Muscle of leg (tissue), 11 donors: ENCODE measurements around the gene ADAR. TPM values are rescaled to one million over a fixed set of nuclear protein-coding genes. Genes with fewer than 3 reads are reported as not detected.

Experiments used
- DNase-seq: peaks from one replicate; pipeline ENCODE4 v3.0.0; 2013
- H3K27ac ChIP-seq: one replicate; pipeline ENCODE4 v1.5.1; 2013; ENCODE audit warnings: mild to moderate bottlenecking, low read length, control low read depth
- H3K27me3 ChIP-seq: one replicate; pipeline ENCODE4 v1.6.1; 2013; ENCODE audit warnings: low read length; ENCODE audit not compliant: control insufficient read depth, insufficient read depth
- H3K36me3 ChIP-seq: one replicate; pipeline ENCODE4 v1.6.1; 2013; ENCODE audit warnings: low read length; ENCODE audit not compliant: control insufficient read depth, insufficient read depth
- H3K4me1 ChIP-seq: one replicate; pipeline ENCODE4 v1.6.1; 2013; ENCODE audit warnings: low read length; ENCODE audit not compliant: control insufficient read depth, insufficient read depth
- H3K4me3 ChIP-seq: one replicate; pipeline ENCODE4 v1.5.1; 2013; ENCODE audit warnings: low read length, control low read depth
- H3K9me3 ChIP-seq: replicated peaks from 2 replicates; pipeline ENCODE4 v1.6.1; 2013; ENCODE audit warnings: low read depth, low read length; ENCODE audit not compliant: control insufficient read depth
- WGBS: methylation state at CpG from one replicate; pipeline ENCODE4 v1.1.5; 2013; ENCODE audit warnings: missing lambda C conversion rate; ENCODE audit not compliant: insufficient coverage; 5-methylcytosine and 5-hydroxymethylcytosine counted together
- polyA plus RNA-seq, 8 donors: library from polyadenylated mRNA; unstranded; fragments of 120-200 nt; gene quantifications; one replicate each; pipeline versions ENCODE4 v1.2.1 to v1.2.3, GENCODE V29; 2013; ENCODE audit warnings: inconsistent platforms in 1 of 8, low replicate concordance in 1 of 8; ENCODE audit not compliant: insufficient read length in 8 of 8, insufficient read depth in 1 of 8
- total RNA-seq: library from RNA; stranded (reverse); fragments of 120-200 nt; gene quantifications from one replicate; pipeline ENCODE4 v1.2.4, GENCODE V29; 2013

The ADAR gene
- total and polyA plus RNA-seq, 9 donors: 38.6 to 71.9 (median 52.6) TPM

DNA sequence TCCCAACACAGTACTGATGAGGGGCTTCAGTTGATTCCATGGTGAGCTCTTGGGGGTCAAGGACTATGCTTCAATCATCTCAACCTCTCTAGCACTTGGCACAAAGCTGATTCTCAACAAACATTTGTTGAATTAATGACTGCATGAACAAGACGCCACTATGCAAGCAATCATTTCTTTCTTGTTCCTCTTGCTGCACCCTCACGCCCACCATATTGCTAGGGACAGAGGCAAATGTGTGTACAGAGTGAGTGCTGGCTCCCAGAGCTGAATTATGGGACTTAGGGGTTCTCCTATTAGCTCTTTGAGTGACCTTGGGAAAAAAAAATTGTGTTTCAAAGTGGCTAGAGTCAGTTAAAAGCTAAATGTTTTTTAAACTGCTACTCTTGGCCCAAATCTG, 2.5 kb downstream of the ADAR start:
- Histone ChIP-seq H3K36me3 (peaks cover 44% of the 10 kb centered on the region), H3K27me3 (no peaks in the 10 kb centered on the region), H3K4me3 (no peak overlapping the region), H3K4me1 (peaks cover 24% of the 10 kb centered on the region), H3K27ac (no peak overlapping the region), H3K9me3 (no peaks in the 10 kb centered on the region)
- no CpG with 5 or more reads among the region's 2 CpGs for WGBS
- no peak for DNase-seq

DNA sequence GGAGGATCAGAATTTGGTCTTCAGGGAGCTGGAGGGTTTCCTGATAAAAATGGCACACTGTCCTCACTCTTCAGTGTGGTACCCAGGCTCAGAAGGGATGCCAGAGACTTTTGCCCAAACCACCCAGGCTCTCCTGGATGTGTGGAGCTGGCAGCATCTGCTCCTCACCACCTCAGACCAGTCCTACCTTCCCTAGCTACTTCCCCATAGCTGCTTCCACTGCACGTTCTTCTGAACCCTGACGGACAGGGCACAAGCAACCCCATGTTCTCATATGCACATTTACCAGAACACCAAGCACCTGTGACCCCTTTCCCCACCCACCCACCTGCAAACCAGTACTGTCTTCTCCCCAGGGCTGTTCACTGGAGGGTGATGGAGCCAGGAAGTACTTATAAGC, 4.7 kb downstream of the ADAR start:
- 54% methylated on average over 2 of the region's 2 CpGs for WGBS

DNA sequence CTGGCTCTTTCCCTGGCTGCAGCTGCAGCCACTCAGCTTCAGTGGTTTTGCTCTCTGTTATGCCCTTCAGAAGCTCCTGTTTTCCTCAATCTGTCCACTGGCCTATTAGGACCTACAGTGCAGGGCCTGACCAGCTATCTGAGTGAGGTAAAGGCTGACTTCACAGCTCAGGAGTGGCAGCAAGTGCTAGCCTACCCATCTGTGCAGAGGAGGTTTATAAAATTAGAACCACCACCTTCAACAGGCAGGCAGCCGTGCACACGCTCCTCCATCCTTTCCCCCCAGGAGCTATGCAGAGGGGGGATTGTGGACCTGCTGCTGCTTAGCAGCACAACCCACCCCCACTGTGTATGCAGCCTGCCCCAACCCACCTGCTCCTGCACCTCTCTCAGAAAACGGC, 8.3 kb downstream of the ADAR start:
- H3K4me1 ChIP-seq: peaks cover 3% of the 10 kb centered on the region
- H3K27ac ChIP-seq: no peak overlapping the region
- H3K36me3 ChIP-seq: peaks cover 88% of the 10 kb centered on the region
- DNase-seq: no peak
- no peak overlapping the region for H3K4me3 ChIP-seq
- WGBS: no CpG with 5 or more reads among the region's 3 CpGs
- H3K27me3 ChIP-seq: no peaks in the 10 kb centered on the region
- no peaks in the 10 kb centered on the region for H3K9me3 ChIP-seq

More for the DNA sequence above, 4.7 kb downstream of the ADAR start:
- Histone ChIP-seq H3K27ac (no peak overlapping the region), H3K4me3 (no peak overlapping the region), H3K9me3 (no peaks in the 10 kb centered on the region), H3K4me1 (peaks cover 20% of the 10 kb centered on the region), H3K27me3 (no peaks in the 10 kb centered on the region), H3K36me3 (peaks cover 63% of the 10 kb centered on the region)
- no peak for DNase-seq

DNA sequence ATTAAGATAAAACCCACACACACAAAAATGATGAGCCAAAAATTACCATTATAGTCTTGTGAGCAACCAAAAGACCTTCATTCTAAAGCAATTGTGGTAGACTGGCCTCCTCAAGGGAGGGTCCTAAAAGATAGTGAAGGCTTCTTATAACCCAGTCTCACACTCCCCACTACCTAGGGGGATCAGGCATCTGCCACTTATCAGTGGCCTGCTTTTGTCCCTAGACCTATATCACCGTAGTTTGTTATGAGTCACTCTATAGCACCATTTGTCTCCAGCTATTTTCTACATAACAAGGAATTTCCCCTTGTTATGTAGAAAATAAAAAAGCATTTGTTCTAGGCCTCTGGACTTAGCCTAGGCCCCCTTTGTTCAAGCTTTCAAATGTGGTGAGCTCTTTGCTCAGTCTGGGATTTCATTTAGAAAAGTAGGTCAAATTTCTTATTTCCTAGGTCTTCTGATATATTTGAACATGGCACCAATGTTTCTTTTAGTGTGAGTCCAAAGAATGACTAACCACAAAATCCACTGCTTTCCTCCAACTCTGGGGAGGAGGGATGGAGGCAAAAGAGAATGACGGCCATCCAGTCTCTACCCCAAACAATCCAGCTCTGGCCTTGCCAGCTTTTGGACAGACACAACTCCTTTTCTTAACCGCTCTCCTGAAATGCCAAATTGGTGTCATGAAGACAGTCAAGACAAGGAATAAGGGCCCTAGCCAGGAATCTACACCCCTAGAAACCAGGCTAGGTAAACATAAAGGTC, 8.9 kb downstream of the ADAR start:
- Histone ChIP-seq H3K4me3 (no peak overlapping the region), H3K9me3 (no peaks in the 10 kb centered on the region), H3K27ac (no peak overlapping the region), H3K4me1 (peaks cover 3% of the 10 kb centered on the region), H3K36me3 (peaks cover 89% of the 10 kb centered on the region), H3K27me3 (no peaks in the 10 kb centered on the region)
- no CpG with 5 or more reads among the region's 3 CpGs for WGBS
- DNase-seq: no peak

DNA sequence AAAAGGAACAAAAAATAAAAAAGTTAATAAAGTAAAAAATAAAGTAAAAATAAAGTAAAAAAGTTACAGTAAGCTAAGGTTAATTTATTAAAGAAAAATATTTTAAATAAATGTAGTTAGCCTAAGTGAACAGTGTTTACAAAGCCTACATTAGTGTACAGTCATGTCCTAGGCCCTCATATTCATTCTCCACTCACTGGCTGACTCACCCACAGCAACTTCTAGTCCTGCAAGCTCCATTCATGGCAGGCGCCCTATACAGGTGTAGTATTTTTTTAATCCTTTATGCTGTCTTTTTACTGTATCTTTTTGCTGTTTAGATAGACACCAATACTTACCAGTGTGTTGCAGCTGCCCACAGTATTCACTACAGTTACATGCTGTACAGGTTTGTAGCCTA, 12.4 kb downstream of the ADAR start:
- H3K36me3 ChIP-seq: peaks cover 87% of the 10 kb centered on the region
- H3K27me3 ChIP-seq: no peaks in the 10 kb centered on the region
- WGBS: no CpG with 5 or more reads among the region's 1 CpG
- no peaks in the 10 kb centered on the region for H3K9me3 ChIP-seq
- no peak overlapping the region for H3K27ac ChIP-seq
- no peak for DNase-seq
- no peak overlapping the region for H3K4me3 ChIP-seq
- no peaks in the 10 kb centered on the region for H3K4me1 ChIP-seq

DNA sequence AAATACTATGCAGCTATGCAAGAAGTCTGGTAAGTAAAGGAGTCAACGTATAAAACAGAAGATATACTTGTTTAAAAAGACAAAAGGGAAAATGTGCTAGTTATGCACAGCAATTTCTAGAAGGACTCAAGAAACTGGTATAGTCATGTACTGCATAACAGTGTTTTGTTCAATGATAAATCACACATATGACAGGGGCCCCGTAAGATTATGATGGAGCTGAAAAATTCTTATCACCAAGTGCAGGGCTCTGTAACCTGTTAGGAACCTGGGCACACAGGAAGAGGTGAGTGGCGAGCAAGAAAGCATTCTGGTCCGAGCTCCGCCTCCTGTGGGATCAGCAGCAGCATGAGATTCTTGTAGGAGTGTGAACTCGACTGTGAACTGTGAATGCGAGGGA, 13.2 kb downstream of the ADAR start:
- 71% methylated on average over 1 of the region's 7 CpGs for WGBS
- DNase-seq: no peak
- Histone ChIP-seq H3K4me3 (no peak overlapping the region), H3K27me3 (no peaks in the 10 kb centered on the region), H3K4me1 (no peaks in the 10 kb centered on the region), H3K27ac (no peak overlapping the region), H3K9me3 (no peaks in the 10 kb centered on the region), H3K36me3 (peaks cover 90% of the 10 kb centered on the region)

DNA sequence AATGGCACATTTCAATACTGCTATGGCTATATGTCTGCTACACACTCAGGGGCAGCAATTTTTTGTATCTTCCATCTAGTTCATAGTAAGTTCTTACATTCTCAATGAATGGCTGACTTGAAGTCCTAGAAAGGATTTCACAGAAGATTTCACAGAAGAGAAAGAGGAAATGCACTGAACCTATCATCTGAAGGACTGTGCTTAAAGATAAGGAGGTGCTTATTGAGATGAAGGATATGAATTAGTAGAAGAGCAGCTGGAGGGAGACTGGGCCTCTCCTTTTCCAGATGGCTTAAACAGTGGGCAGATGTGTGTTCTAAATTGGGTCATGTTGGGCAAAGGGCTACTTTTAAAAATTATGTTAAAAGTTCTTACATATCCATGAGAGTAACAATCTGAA, 14.6 kb downstream of the ADAR start:
- H3K4me1 ChIP-seq: no peaks in the 10 kb centered on the region
- no peak overlapping the region for H3K27ac ChIP-seq
- H3K4me3 ChIP-seq: no peak overlapping the region
- no peaks in the 10 kb centered on the region for H3K9me3 ChIP-seq
- DNase-seq: no peak
- no peaks in the 10 kb centered on the region for H3K27me3 ChIP-seq
- peaks cover 90% of the 10 kb centered on the region for H3K36me3 ChIP-seq

DNA sequence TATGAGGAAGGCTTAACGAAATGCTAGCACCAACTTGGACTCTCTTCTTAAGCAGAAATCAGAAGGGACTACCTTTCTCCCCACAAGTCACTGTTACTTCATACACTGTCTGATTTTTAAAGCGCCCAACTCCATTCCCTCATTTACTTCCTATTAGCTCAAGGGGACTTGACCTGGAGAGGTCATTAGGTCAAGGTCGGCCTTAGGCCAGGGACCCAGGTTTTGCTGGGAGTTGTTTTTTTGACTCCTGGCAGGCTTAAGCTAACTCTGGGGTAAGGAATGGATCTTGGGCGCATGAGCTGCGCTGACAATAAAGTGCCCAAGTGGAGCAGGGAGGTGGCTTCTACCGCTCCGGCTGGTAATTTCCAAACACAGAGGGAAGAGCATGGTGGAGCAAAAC, 16.8 kb downstream of the ADAR start:
- Histone ChIP-seq H3K9me3 (no peaks in the 10 kb centered on the region), H3K4me1 (no peaks in the 10 kb centered on the region), H3K27me3 (no peaks in the 10 kb centered on the region), H3K27ac (no peak overlapping the region), H3K4me3 (no peak overlapping the region), H3K36me3 (peaks cover 90% of the 10 kb centered on the region)
- no peak for DNase-seq
- WGBS: 90% methylated on average over 3 of the region's 7 CpGs

DNA sequence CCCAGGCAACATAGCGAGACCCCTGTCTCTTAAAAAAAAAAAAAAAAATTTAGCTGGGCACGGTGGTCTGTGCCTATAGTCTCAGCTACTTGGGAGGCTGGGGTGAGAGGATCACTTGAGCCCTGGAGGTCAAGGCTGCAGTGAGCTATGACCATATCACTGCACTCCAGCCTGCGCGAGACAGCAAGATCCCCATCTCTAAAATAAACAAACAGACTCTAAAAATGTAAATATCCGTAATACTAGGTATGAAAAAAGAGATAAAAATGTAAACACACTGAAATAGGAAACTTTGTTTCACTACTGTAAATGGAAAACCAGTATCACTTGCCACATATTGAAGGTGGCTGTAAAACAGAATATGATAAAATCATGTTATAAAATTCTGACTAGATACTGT, 17.2 kb downstream of the ADAR start:
- Histone ChIP-seq H3K27ac (no peak overlapping the region), H3K36me3 (peaks cover 91% of the 10 kb centered on the region), H3K4me1 (no peaks in the 10 kb centered on the region), H3K4me3 (no peak overlapping the region), H3K9me3 (no peaks in the 10 kb centered on the region), H3K27me3 (no peaks in the 10 kb centered on the region)
- no CpG with 5 or more reads among the region's 5 CpGs for WGBS
- DNase-seq: no peak

DNA sequence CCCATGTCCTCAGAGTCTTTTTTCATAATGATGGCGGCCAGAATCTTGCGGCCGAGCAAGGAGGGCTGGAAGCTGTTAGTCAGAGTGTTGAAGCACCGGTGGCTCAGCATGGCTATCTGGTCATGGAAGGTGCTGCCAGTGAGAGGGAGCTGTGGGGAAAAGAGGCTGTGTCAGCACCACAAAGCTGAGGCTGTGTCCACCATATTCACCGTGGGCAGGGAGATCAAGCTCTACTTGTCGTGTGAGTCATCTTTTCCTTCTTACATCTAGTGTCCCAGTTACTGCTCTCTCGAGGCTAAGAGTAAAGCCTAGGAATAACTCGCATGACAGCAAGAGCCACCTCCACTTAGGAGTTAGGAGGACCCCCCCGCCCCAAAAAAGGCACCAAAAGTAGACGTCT, 18.2 kb downstream of the ADAR start:
- Histone ChIP-seq H3K4me3 (no peak overlapping the region), H3K27me3 (no peaks in the 10 kb centered on the region), H3K4me1 (peaks cover under 1% of the 10 kb centered on the region), H3K36me3 (peaks cover 94% of the 10 kb centered on the region), H3K27ac (no peak overlapping the region), H3K9me3 (no peaks in the 10 kb centered on the region)
- no peak for DNase-seq
- 88% methylated on average over 6 of the region's 10 CpGs for WGBS

DNA sequence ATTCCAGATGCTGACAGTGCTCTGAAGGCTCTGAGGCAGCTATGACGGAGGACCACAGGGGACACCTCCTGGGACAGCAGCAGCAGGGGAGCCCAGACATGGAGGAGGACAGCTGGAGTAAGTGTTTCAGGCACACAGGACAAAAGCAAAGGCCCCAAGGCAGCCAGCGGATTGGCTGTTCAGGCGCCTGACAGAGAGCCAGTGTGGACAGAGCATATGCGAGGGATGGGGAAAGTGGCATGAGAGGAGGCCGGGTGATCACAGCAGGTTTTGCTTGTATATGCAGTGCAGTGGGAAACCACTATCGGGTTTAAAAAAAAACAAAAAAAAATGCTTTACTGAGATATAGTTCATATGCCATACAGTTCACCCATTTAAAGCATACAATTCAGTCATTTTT, 21.3 kb downstream of the ADAR start:
- Histone ChIP-seq H3K4me1 (peaks cover 10% of the 10 kb centered on the region), H3K27me3 (no peaks in the 10 kb centered on the region), H3K27ac (no peak overlapping the region), H3K4me3 (no peak overlapping the region), H3K9me3 (no peaks in the 10 kb centered on the region), H3K36me3 (peaks cover 99% of the 10 kb centered on the region)
- 96% methylated on average over 4 of the region's 6 CpGs for WGBS
- no peak for DNase-seq
